Activated CD4-positive, alpha-beta T cell treated with anti-CD3 and anti-CD28 coated beads for 24 hours (primary cell): Measurements from ENCODE around the gene KRT26.

ENCODE experiments used
- DNase-seq, 2 donors: peaks; one replicate each; pipeline ENCODE4 v3.0.0-alpha.2; 2020; ENCODE audit warnings: low read depth in 2 of 2

Gene KRT26

DNA sequence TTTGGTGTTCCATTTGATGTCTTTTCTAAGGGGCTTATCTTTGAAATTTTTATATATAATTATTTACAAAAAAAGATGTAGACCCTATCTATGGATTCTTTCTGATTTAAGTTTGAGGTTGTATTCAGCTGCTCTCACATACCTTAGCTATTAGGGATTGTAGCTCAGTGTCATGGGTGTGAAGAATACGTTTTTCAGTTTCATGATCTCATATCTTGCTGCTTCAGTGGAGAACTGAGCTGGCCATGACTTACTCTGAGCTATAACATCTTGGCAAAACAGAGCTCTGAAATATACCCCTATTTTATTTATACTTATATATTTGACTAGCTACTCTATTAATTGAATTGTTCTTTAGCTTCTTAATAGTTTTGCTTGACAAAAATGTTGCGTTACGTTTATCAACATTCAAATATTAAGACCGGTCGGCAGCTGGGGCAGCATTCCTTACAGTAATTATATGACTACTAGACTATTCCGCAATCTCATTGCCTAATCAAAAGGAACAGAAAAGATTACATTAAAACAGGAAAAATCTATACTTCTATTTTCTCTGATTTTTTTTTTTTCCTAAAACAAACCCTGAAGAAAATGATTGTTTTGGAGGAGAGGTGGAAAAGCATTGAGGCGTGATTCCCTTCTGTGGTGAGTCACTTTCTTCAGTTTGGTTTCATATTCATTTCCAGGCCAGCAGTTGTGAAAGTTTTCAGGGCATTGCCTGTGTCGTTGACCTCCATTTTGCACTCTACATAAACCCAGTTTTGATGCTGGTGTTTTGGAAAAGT, 44.4 kb downstream of the KRT26 start:
- no peak for DNase-seq

DNA sequence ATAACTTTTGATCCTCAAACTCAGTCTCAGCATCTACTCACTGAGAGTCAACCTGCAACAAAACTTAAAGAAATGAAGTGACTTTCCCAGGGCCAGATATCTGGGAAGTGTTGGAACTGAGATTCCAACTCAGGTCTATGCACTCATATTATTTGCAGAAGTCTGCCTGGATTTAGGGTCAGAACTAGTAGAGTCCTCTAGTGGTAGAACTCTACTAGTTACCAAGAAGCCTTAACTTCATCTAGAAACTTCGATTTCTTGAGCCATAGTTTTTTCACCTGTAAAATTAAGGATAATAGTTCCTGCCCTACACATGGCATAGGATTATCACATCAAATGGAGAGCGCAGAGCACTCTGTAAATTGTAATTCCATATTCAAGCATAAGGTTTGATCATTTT, 45.1 kb downstream of the KRT26 start:
- no peak for DNase-seq

DNA sequence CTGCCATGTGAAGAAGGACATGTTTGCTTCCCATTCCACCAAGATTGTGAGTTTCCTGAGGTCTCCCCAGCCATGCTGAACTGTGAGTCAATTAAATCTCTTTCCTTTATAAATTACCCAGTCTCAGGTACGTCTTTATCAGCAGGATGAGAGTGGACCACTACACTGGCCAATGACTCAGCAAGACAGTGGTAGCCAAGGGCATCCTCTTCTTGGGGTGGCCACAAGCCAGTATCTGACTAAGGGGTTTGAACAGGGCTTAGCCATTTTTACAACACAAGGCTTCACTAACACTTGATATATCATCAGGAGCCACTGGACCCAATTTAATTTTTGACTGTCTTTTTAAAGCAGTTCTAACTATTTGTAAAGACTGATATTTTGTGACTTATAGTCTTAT, 47.3 kb downstream of the KRT26 start:
- DNase-seq = no peak

DNA sequence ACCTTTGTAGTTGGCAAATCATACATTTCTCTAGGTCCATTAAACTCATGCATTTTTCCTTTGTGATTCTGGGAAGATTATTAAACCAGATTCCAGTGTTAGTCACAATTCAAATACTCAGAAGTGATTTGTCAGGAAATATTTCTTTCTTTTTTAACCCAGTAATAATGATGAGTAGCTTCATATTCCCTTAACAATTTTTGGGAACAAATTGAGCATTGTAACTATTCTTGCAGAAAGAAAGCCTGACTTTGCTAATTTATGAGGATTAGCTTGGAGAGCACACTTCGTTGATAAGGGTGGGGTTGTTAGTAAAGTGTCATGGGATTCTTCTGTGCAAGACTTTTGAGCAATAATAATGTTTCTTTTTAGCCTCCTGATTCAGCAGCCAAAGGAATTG, 49.8 kb downstream of the KRT26 start:
- no peak for DNase-seq

DNA sequence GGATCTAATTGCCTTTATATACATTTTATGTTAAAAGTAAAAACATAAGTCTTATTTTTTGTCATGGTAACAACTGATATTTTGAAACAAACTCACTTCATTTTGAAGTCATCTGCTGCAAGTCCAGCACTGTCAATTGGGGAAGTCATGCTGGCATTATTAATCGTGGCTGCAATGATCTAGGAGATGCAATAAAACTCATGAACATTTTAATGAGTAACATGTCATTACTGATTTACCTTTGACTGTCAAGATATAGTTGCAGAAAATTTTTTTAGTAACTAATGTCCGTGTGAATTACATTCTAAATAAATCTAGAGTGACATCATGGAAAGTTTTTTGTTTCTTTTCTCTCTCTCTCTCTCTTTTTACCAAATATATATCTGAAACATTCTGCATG, 51.1 kb downstream of the KRT26 start:
- no peak for DNase-seq

DNA sequence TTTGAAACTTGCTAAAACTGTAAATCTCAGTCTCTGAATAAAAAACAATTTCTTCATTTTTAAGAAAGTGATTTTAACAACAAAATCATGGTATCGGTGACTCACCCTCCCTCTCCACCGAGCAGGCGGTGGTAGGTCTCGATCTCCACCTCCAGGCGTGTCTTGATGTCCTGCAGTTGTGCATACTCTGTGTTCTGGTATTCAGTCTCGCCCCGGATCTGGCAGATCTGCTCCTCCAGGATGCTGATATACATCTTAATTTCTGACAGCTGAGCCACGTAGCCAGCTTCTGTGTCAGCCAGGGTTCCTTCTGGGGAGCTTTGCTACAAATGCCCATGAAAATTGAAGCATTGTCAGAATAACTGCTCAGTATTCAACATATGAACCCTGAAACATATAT, 53.1 kb downstream of the KRT26 start:
- DNase-seq = no peak

DNA sequence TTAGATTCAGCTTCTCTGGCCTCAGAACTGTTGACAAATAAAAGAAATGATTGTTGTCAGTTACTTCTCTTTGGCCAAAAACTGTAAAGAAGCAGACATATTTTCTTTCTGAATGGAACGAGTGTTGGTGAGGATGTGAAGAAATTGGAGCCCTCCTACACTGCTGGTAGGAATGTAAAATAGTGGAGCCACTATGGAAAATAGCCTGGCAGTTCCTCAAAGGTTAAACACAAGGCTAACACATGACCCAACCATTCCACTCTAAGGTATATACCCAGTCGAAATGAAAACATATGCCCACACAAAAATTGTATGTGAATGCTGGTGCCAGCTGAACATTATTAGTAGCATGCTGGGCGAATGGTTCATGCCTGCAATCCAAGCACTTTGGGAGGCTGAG, 54.2 kb downstream of the KRT26 start:
- no peak for DNase-seq
